Measurements from ENCODE around the gene CTDP1. TPM values are rescaled to one million over a fixed set of nuclear protein-coding genes. Genes with fewer than 3 reads are reported as not detected.

Gene CTDP1, protein sequence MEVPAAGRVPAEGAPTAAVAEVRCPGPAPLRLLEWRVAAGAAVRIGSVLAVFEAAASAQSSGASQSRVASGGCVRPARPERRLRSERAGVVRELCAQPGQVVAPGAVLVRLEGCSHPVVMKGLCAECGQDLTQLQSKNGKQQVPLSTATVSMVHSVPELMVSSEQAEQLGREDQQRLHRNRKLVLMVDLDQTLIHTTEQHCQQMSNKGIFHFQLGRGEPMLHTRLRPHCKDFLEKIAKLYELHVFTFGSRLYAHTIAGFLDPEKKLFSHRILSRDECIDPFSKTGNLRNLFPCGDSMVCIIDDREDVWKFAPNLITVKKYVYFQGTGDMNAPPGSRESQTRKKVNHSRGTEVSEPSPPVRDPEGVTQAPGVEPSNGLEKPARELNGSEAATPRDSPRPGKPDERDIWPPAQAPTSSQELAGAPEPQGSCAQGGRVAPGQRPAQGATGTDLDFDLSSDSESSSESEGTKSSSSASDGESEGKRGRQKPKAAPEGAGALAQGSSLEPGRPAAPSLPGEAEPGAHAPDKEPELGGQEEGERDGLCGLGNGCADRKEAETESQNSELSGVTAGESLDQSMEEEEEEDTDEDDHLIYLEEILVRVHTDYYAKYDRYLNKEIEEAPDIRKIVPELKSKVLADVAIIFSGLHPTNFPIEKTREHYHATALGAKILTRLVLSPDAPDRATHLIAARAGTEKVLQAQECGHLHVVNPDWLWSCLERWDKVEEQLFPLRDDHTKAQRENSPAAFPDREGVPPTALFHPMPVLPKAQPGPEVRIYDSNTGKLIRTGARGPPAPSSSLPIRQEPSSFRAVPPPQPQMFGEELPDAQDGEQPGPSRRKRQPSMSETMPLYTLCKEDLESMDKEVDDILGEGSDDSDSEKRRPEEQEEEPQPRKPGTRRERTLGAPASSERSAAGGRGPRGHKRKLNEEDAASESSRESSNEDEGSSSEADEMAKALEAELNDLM
- 7.4 TPM for total RNA-seq
- polyA plus RNA-seq (ENCODE audit: insufficient read depth in 1 of 8, insufficient read length in 8 of 8, low replicate concordance in 1 of 8), result 10 to 100 TPM in 2 of 8 donors, 1 to 10 TPM in 6; 9.1 to 10.7 (median 9.7) TPM
- long read RNA-seq, donor 1, result 0 reads
- long read RNA-seq, donor 2, result 0 reads
- long read RNA-seq, donor 3, full-length matches to known transcripts, result 2 of 2 reads
- long read RNA-seq, donor 3, partial matches to known transcripts, result 0 of 2 reads
- long read RNA-seq, donor 3, other reads (novel, unspliced or antisense), result 0 of 2 reads
- long read RNA-seq, donor 4, full-length matches to known transcripts, result 2 of 2 reads
- long read RNA-seq, donor 4, partial matches to known transcripts, result 0 of 2 reads
- long read RNA-seq, donor 4, other reads (novel, unspliced or antisense), result 0 of 2 reads
- long read RNA-seq, donor 5, full-length matches to known transcripts, result 2 of 8 reads
- long read RNA-seq, donor 5, partial matches to known transcripts, result 6 of 8 reads
- long read RNA-seq, donor 5, other reads (novel, unspliced or antisense), result 0 of 8 reads
- long read RNA-seq, donor 6, full-length matches to known transcripts, result 2 of 9 reads
- long read RNA-seq, donor 6, partial matches to known transcripts, result 7 of 9 reads
- long read RNA-seq, donor 6, other reads (novel, unspliced or antisense), result 0 of 9 reads
- long read RNA-seq, donor 7, result 0 reads
- long read RNA-seq, donor 8, partial matches to known transcripts, result 6 of 6 reads
- long read RNA-seq, donor 8, other reads (novel, unspliced or antisense), result 0 of 6 reads
- long read RNA-seq, donor 9, partial matches to known transcripts, result 5 of 5 reads
- long read RNA-seq, donor 9, other reads (novel, unspliced or antisense), result 0 of 5 reads
- long read RNA-seq, donor 10, result 0 reads
- long read RNA-seq, donor 11, result 0 reads

DNA sequence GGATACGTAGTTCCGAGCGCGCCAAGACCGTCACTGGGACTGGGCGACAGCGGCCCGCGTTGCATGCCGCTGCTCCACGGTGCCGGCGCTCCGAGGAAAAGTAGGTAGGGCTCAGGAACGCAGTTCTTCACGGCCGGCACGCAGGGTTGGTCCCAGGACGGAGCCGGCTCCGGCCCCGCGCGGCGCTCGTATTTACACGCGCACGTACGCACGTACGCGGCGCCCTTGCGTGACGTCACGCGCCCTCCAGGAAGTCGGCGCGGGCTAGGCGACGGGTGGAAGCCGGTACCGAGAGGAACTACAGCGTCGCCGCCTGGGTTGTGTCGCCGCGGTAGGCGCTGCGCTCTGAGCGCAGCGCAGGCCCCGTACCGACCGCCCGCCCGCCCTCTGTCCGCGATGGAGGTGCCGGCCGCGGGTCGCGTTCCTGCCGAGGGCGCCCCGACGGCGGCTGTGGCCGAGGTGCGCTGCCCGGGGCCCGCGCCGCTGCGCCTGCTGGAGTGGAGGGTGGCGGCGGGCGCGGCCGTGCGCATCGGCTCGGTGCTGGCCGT, at the start of gene CTDP1:
TSS of gene CTDP1 (plus strand) at position 252 of the 548 bp plus-strand sequence. CDS start at position 397, 145 bp downstream.
- Histone ChIP-seq H3K4me3 (ENCODE audit: low read length) (peak within 1 kb of the TSS; percentile 95), H3K4me1 (ENCODE audit: control insufficient read depth, insufficient read depth, low read length) (peaks cover 22% of the 10 kb centered on the region), H3K9me3 (replicated peaks; ENCODE audit: control insufficient read depth, low read depth, low read length) (no peaks in the 10 kb centered on the region), H3K27ac (ENCODE audit: low read length) (peak within 1 kb of the TSS; percentile 99), H3K36me3 (ENCODE audit: control insufficient read depth, insufficient read depth, low read length) (peaks cover 11% of the 10 kb centered on the region), H3K27me3 (ENCODE audit: control insufficient read depth, insufficient read depth, low read length) (no peaks in the 10 kb centered on the region)
- WGBS (ENCODE audit: insufficient coverage), result under 1% methylated on average over 88 of the region's 88 CpGs
- peak; percentile 96 for DNase-seq

DNA sequence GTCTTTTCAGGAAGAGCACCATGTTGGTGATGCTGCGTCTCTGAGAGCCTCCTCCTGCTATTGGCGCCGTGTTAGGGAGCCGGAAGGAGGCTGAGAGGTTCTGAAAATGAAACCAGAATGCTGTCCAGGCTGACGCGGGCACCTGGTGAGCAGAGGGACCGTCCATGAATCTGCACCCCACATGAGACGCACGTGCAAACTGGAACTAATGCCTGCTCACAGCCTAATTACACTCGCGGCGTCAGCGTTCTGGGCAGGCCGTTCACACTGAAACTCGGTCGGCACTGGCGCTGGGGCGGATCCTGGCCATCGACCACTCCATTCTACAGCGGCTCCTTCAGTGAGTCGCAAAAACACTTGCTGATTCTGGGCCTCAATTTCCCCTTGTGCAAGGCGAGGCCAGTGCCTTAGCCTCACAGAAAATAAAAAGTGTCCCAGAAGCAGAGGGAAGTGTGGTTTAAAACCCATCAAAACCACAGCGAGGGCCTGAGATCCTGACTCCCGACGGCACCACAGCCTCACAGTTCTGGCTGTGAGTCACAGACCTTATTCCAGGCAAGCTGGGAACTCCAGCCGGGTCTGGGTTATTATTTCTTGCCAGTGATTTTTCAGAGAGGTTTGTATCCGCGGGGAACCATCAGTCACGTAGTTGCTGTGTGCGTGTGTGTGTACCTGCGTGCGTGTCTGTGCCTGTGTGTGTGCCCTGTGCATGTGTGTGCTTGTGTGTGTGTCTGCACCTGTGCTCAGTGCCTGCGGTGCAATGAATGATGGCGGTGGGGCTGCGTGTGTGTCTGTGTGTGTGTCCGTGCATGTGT, 49.1 kb upstream of the CTDP1 start:
- Histone ChIP-seq H3K36me3 (ENCODE audit: control insufficient read depth, insufficient read depth, low read length) (no peaks in the 10 kb centered on the region), H3K27ac (ENCODE audit: low read length) (no peak overlapping the region), H3K4me3 (ENCODE audit: low read length) (no peak overlapping the region), H3K4me1 (ENCODE audit: control insufficient read depth, insufficient read depth, low read length) (peaks cover 8% of the 10 kb centered on the region), H3K9me3 (replicated peaks; ENCODE audit: control insufficient read depth, low read depth, low read length) (no peaks in the 10 kb centered on the region), H3K27me3 (ENCODE audit: control insufficient read depth, insufficient read depth, low read length) (peaks cover 39% of the 10 kb centered on the region)
- WGBS (ENCODE audit: insufficient coverage), result 73% methylated on average over 34 of the region's 36 CpGs
- no peak for DNase-seq

DNA sequence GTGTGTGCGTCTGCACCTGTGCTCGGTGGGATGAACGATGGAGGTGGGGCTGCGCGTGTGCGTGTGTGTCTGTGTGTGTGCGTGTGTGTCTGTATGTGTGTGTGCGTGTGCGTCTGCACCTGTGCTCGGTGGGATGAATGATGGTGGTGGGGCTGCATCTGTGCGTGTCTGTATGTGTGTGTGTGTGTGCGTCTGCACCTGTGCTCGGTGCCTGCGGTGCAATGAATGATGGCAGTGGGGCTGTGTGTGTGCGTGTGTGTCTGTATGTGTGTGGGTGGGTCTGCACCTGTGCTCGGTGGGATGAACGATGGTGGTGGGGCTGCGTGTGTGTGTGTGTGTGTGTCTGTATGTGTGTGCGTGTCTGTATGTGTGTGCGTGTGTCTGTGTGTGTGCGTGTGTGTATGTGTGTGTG, 48.5 kb upstream of the CTDP1 start:
- 90% methylated on average over 19 of the region's 21 CpGs for WGBS (ENCODE audit: insufficient coverage)
- DNase-seq, result no peak
- Histone ChIP-seq H3K27me3 (ENCODE audit: control insufficient read depth, insufficient read depth, low read length) (peaks cover 33% of the 10 kb centered on the region), H3K36me3 (ENCODE audit: control insufficient read depth, insufficient read depth, low read length) (no peaks in the 10 kb centered on the region), H3K4me1 (ENCODE audit: control insufficient read depth, insufficient read depth, low read length) (peaks cover 2% of the 10 kb centered on the region), H3K4me3 (ENCODE audit: low read length) (no peak overlapping the region), H3K27ac (ENCODE audit: low read length) (no peak overlapping the region), H3K9me3 (replicated peaks; ENCODE audit: control insufficient read depth, low read depth, low read length) (no peaks in the 10 kb centered on the region)

DNA sequence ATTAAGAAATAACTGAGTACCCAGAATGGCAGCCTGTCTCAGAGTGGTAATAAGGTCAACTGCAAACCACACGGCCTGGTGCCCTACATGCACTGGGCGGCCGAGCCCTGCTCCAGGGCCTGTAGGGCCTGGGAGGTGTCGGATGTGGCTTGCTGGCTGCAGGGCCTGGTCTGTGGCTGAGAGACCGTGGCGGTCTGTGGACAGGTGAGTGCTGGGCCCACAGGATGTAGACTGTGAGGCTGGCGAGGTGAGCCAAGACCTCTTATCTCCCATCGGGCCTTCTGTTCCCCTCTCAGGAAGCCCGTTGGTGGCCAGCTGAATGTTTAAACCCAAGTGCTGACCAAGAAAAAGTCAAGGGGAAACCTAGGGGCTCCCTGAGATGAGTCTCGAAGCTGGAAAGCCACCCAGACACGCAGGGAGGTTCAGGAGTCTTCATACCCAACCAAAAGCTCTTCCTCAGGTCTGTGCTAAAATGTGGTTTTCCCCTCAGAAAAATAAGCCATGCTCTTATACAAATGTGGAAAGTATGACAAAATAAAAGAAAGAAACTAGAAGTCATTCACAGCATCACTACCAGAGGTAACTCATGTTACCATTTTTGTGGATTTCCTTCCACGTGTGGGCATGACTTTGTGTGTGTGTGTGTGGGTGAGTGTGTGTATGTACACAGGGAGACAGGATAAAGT, 47.7 kb upstream of the CTDP1 start:
- no peak for DNase-seq
- H3K27ac ChIP-seq (ENCODE audit: low read length), result no peak overlapping the region
- 88% methylated on average over 6 of the region's 12 CpGs for WGBS (ENCODE audit: insufficient coverage)

DNA sequence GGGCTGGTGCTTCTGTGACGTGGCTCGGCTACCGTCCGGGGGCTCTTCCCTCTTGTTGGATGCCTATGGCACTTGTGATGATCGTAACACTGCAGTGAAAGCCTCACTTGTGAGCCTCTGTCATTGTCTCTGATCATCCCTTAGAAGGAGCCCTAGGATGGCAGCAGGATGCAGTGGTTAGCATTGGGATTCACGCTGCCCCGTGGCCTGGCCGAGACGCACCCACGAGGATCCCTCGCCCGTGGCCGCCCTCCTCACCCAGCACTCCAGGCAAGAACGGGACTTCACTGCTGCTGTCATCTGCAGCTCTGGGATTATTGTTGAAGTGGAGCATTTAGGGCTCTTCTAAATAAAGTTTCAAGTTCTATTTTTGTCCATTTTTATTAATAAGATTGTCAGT, 46.8 kb upstream of the CTDP1 start:
- WGBS (ENCODE audit: insufficient coverage), result 94% methylated on average over 4 of the region's 14 CpGs
- Histone ChIP-seq H3K36me3 (ENCODE audit: control insufficient read depth, insufficient read depth, low read length) (no peaks in the 10 kb centered on the region), H3K9me3 (replicated peaks; ENCODE audit: control insufficient read depth, low read depth, low read length) (no peaks in the 10 kb centered on the region), H3K4me1 (ENCODE audit: control insufficient read depth, insufficient read depth, low read length) (no peaks in the 10 kb centered on the region), H3K27me3 (ENCODE audit: control insufficient read depth, insufficient read depth, low read length) (peaks cover 29% of the 10 kb centered on the region), H3K4me3 (ENCODE audit: low read length) (no peak overlapping the region), H3K27ac (ENCODE audit: low read length) (no peak overlapping the region)
- DNase-seq, result no peak

More for the DNA sequence above, 47.7 kb upstream of the CTDP1 start:
- Histone ChIP-seq H3K9me3 (replicated peaks; ENCODE audit: control insufficient read depth, low read depth, low read length) (no peaks in the 10 kb centered on the region), H3K4me1 (ENCODE audit: control insufficient read depth, insufficient read depth, low read length) (no peaks in the 10 kb centered on the region), H3K36me3 (ENCODE audit: control insufficient read depth, insufficient read depth, low read length) (no peaks in the 10 kb centered on the region), H3K27me3 (ENCODE audit: control insufficient read depth, insufficient read depth, low read length) (peaks cover 28% of the 10 kb centered on the region), H3K4me3 (ENCODE audit: low read length) (no peak overlapping the region)

DNA sequence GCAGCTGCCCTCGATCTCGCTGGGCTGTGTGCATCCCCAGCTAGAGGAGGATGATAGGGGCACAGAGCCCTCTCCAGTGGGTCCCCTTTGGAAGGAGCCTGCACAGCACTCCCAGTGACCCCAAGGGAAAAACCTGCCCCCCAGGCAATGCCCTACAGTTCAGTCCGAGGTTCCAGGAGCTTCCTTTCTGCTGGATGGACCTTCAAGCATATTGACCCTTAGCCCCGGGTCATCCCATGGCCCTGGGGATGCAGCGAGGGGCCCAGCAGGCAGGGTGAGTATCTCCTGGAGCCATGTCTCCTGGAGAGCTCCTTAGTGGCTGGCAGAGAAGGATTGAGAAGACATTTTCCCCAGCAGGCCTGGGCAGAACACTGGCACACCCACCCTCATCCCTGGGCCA, 45.4 kb upstream of the CTDP1 start:
- 94% methylated on average over 2 of the region's 5 CpGs for WGBS (ENCODE audit: insufficient coverage)
- Histone ChIP-seq H3K36me3 (ENCODE audit: control insufficient read depth, insufficient read depth, low read length) (no peaks in the 10 kb centered on the region), H3K27ac (ENCODE audit: low read length) (no peak overlapping the region)

DNA sequence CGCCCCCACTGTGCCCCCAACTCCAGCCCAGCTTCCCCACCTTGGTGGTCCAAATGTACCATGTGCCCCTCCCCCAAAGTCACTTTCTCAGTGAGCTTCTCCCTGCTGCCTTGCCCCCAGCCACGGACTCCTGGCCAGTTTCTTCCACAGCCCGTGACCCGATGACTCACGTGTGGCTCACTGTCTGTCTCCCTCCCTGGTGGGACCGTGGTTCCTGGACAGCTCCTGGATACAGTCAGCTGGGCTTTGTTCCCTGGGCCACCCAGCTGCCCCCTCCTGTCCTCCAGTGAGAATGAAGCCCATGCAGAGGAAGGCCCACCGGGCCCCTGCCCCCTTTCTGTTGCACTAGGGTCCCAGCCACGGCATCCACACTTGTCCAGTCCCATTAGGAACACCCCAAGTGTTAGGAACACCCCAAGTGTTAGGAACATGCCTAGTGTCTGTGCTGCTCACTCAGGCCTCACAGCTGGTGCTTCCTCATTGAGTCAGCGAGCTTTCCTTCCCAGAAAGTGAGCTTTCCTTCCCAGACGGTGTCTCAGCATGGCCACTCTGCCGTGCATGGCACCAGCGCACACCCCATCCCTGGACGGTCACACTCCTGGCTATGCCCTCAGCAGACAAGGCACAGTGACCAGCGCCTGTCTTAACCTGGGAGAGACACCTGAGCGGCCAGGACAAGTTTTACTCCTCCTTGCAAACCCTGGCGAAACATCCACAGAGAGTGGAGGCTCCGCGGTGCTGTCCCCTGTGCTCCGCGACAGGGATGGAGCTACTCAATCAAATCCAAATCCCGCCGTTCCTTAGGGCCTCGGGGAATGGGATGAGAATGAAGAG, 44.8 kb upstream of the CTDP1 start:
- no peak for DNase-seq
- peaks cover 32% of the 10 kb centered on the region for H3K27me3 ChIP-seq (ENCODE audit: control insufficient read depth, insufficient read depth, low read length)
- WGBS (ENCODE audit: insufficient coverage), result 82% methylated on average over 23 of the region's 23 CpGs
- no peaks in the 10 kb centered on the region for H3K36me3 ChIP-seq (ENCODE audit: control insufficient read depth, insufficient read depth, low read length)
- no peak overlapping the region for H3K27ac ChIP-seq (ENCODE audit: low read length)
- H3K4me1 ChIP-seq (ENCODE audit: control insufficient read depth, insufficient read depth, low read length), result peaks cover 4% of the 10 kb centered on the region
- H3K9me3 ChIP-seq (replicated peaks; ENCODE audit: control insufficient read depth, low read depth, low read length), result no peaks in the 10 kb centered on the region
- H3K4me3 ChIP-seq (ENCODE audit: low read length), result no peak overlapping the region

More for the DNA sequence above, 45.4 kb upstream of the CTDP1 start:
- DNase-seq, result no peak
- Histone ChIP-seq H3K4me1 (ENCODE audit: control insufficient read depth, insufficient read depth, low read length) (peaks cover 4% of the 10 kb centered on the region), H3K27me3 (ENCODE audit: control insufficient read depth, insufficient read depth, low read length) (peaks cover 31% of the 10 kb centered on the region), H3K9me3 (replicated peaks; ENCODE audit: control insufficient read depth, low read depth, low read length) (no peaks in the 10 kb centered on the region), H3K4me3 (ENCODE audit: low read length) (no peak overlapping the region)

DNA sequence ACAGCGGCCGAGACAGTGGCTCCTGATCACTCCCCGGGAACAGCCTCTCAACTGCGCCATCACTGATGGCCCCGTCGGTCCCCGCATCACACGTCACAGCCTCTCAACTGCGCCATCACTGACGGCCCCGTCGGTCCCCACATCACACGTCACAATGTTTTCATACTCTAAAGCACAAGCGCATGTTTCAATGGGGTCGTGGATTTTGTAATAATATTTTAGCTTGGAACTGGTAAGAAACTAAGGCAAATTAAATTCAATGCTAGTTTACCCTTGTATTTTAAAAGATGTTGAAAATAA, 44.2 kb upstream of the CTDP1 start:
- WGBS (ENCODE audit: insufficient coverage), result 86% methylated on average over 3 of the region's 15 CpGs
- no peaks in the 10 kb centered on the region for H3K36me3 ChIP-seq (ENCODE audit: control insufficient read depth, insufficient read depth, low read length)
- no peak overlapping the region for H3K27ac ChIP-seq (ENCODE audit: low read length)
- H3K4me1 ChIP-seq (ENCODE audit: control insufficient read depth, insufficient read depth, low read length), result peaks cover 4% of the 10 kb centered on the region
- H3K27me3 ChIP-seq (ENCODE audit: control insufficient read depth, insufficient read depth, low read length), result peaks cover 34% of the 10 kb centered on the region
- H3K9me3 ChIP-seq (replicated peaks; ENCODE audit: control insufficient read depth, low read depth, low read length), result no peaks in the 10 kb centered on the region
- no peak for DNase-seq
- no peak overlapping the region for H3K4me3 ChIP-seq (ENCODE audit: low read length)
